ENCODE measurements around the gene GLRX2.

DNA sequence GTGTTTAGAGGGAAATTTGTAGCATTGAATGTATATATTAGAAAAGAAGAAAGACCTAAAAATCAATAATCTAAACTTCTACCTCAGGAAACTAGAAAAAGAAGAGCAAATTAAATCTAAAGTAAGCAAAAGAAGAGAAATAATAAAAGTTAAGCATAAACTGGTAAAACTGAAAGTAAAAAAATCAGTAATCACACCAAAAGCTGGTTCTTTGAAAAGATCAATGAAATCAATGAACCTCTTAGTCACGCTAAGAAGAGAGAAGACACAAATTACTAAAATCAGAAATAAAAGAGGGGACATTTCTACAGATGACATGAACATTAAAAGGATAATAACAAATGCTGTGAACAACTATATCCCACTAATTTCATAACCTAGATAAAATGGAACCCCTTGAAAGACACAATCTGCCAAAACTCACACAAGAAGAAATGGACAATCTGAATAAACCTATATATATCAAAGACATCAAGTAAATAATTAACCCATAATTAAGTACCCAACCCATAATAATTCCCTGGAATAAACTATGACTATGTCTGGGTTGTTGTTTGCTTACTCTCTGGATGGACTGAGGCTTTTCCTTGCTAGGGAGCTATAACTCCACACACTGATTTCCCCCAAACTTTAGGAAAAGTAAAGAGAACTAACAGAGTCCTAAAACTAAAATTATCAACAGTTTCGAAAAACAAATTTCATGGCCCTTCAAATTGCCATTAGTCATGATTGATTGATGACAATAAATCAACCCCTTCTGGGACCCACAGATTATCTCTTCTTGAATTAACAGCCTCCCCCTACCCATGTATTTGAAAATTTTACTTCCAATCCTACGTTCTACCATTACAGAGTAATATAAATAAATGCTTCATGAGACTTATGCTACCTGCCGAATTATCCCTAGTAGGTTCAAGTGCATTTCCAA is 13.9 kb upstream of the GLRX2 start:
- TF ChIP-seq, protein P1, sequence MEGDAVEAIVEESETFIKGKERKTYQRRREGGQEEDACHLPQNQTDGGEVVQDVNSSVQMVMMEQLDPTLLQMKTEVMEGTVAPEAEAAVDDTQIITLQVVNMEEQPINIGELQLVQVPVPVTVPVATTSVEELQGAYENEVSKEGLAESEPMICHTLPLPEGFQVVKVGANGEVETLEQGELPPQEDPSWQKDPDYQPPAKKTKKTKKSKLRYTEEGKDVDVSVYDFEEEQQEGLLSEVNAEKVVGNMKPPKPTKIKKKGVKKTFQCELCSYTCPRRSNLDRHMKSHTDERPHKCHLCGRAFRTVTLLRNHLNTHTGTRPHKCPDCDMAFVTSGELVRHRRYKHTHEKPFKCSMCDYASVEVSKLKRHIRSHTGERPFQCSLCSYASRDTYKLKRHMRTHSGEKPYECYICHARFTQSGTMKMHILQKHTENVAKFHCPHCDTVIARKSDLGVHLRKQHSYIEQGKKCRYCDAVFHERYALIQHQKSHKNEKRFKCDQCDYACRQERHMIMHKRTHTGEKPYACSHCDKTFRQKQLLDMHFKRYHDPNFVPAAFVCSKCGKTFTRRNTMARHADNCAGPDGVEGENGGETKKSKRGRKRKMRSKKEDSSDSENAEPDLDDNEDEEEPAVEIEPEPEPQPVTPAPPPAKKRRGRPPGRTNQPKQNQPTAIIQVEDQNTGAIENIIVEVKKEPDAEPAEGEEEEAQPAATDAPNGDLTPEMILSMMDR (IDR thresholded peaks at IDR 0.05) = no peak
- TF ChIP-seq POLR2A (IDR thresholded peaks at IDR 0.05) = no peak

All from body of pancreas (tissue), 4 donors.